Lung (tissue), 12 donors: ENCODE data around the gene PSAPL1. TPM values are rescaled to one million over a fixed set of nuclear protein-coding genes. Genes with fewer than 3 reads are reported as not detected.

Experiments used
- ATAC-seq: fragments of 200-7000 bp; cut with Tn5 transposase; one replicate; pipeline ENCODE4 v1.9.1; 2020; ENCODE audit warnings: moderate number of reproducible peaks; ENCODE audit not compliant: insufficient read depth, low FRiP score
- DNase-seq, 3 donors: peaks; one replicate each; pipeline ENCODE4 v3.0.0-alpha.2; 2013 to 2017
- H3K27ac ChIP-seq, 2 donors: one replicate each; pipeline ENCODE4 v1.5.1; 2013; ENCODE audit warnings: mild to moderate bottlenecking in 2 of 2, moderate library complexity in 2 of 2, control low read depth in 1 of 2, inconsistent platforms in 1 of 2, low read depth in 1 of 2, low read length in 1 of 2
- H3K27me3 ChIP-seq, 3 donors: one replicate each; pipeline ENCODE4 v1.5.1; 2013; ENCODE audit warnings: low read length in 2 of 3; ENCODE audit not compliant: control insufficient read depth in 3 of 3, insufficient read depth in 3 of 3
- H3K36me3 ChIP-seq, 4 donors: one replicate each; pipeline ENCODE4 v1.5.1; 2013; ENCODE audit warnings: low read length in 4 of 4, mild to moderate bottlenecking in 1 of 4, moderate library complexity in 1 of 4; ENCODE audit not compliant: control insufficient read depth in 4 of 4, insufficient read depth in 4 of 4
- H3K4me1 ChIP-seq, 5 donors: one replicate each; pipeline ENCODE4 v1.5.1; 2013; ENCODE audit warnings: low read length in 5 of 5, mild to moderate bottlenecking in 2 of 5, moderate library complexity in 1 of 5; ENCODE audit not compliant: control insufficient read depth in 5 of 5, insufficient read depth in 5 of 5
- H3K4me3 ChIP-seq: one replicate; pipeline ENCODE4 v1.5.1; 2013; ENCODE audit warnings: mild to moderate bottlenecking, control low read depth, moderate library complexity
- H3K9ac ChIP-seq, 2 donors: one replicate each; pipeline ENCODE4 v1.5.1; 2013; ENCODE audit warnings: low read length in 2 of 2, control low read depth in 1 of 2; ENCODE audit not compliant: insufficient read depth in 1 of 2
- H3K9me3 ChIP-seq, 4 donors: one replicate each; pipeline ENCODE4 v1.5.1; 2013; ENCODE audit warnings: low read length in 3 of 4, mild to moderate bottlenecking in 1 of 4, moderate library complexity in 1 of 4; ENCODE audit not compliant: control insufficient read depth in 4 of 4, insufficient read depth in 3 of 4
- WGBS, 2 donors: extraction: QIAGEN DNeasy Blood & Tissue Kit; methylation state at CpG; one replicate each; pipeline ENCODE4 v1.1.7; 2013; 5-methylcytosine and 5-hydroxymethylcytosine counted together
- polyA plus RNA-seq, 2 donors: library from polyadenylated mRNA; stranded (reverse); fragments of 200-250 nt; gene quantifications; one replicate each; pipeline ENCODE4 v1.2.1, GENCODE V29; 2013
- total RNA-seq, 2 donors: library from RNA; depleted of rRNA in 1 of 2; stranded (reverse); fragments of >200 nt in 1 of 2; gene quantifications; one replicate each; pipeline ENCODE4 v1.2.1, GENCODE V29; 2014 to 2021
- TF ChIP-seq, protein P1 (sequence below): IDR thresholded peaks from 2 replicates; pipeline ENCODE4 v1.5.1; 2012; ENCODE audit warnings: mild to moderate bottlenecking; ENCODE audit errors: control extremely low read depth, extremely low read depth
- donor health status: control.
- donor health status: control.
- donor health status: Bipolar disorder and iron deficiency.
- donor health status: healthy.
- donor health status: DM: yes; HTN: yes; CAD: no.

The PSAPL1 gene
- total and polyA plus RNA-seq, 4 donors, result 0.06 to 0.55 (median 0.24) TPM; not detected in 1

DNA sequence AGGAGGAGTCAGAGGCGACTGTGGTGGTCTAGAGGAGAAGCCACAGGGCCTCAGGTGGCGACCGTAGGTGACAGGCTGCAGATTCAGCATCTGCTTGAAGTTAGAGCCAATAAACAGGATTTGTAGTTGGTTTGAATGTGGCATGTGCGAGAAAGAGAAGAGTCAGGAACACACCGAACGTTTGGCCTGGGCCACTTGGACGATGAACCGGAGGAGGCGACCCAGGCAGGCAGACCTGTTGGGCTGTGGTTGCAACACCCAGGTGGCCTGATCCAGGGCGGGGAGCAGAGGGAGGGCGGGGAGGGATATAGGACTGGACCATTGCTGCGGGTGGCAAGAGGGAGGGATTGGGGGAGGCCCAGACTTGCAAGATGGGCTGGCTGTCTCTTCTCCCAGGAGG is 10.0 kb upstream of the PSAPL1 start:
- no peak for ATAC-seq
- Histone ChIP-seq H3K9ac (no peak overlapping the region), H3K27me3 (peaks cover 0 to 6% (median 3%) of the 10 kb centered on the region in 3 donors), H3K4me3 (no peak overlapping the region), H3K9me3 (peaks cover 0 to 5% (median 0%) of the 10 kb centered on the region in 4 donors), H3K27ac (no peak overlapping the region), H3K4me1 (no peaks in the 10 kb centered on the region), H3K36me3 (no peaks in the 10 kb centered on the region)
- 73 to 80% methylated on average over 12 of the region's 12 CpGs for WGBS, 2 donors
- DNase-seq, result no peak
- TF ChIP-seq, protein P1, sequence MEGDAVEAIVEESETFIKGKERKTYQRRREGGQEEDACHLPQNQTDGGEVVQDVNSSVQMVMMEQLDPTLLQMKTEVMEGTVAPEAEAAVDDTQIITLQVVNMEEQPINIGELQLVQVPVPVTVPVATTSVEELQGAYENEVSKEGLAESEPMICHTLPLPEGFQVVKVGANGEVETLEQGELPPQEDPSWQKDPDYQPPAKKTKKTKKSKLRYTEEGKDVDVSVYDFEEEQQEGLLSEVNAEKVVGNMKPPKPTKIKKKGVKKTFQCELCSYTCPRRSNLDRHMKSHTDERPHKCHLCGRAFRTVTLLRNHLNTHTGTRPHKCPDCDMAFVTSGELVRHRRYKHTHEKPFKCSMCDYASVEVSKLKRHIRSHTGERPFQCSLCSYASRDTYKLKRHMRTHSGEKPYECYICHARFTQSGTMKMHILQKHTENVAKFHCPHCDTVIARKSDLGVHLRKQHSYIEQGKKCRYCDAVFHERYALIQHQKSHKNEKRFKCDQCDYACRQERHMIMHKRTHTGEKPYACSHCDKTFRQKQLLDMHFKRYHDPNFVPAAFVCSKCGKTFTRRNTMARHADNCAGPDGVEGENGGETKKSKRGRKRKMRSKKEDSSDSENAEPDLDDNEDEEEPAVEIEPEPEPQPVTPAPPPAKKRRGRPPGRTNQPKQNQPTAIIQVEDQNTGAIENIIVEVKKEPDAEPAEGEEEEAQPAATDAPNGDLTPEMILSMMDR, result no peak

DNA sequence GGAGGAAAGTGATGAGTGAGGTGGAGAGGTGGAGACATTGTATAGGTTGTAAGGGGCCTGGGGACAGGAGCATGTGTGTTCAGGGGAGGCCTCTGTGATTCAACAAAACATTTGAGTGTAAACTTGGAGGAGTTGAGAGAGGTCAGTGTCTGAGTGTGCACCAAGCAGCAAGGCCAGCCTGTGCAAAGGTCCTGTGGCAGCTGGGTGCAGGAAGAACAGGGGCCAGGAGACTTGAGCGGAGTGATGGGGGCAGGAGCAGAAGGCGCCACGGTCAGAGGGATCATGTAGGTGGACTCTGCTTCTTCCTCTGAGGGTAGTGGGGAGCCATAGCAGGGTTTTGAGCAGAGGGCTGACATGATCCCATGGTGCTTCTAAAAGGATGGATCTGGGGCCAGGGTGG is 9.6 kb upstream of the PSAPL1 start:
- H3K4me1 ChIP-seq, result no peaks in the 10 kb centered on the region
- whole genome bisulfite sequencing, 2 donors, result 89 to 96% methylated on average over 3 of the region's 3 CpGs
- no peak overlapping the region for H3K9ac ChIP-seq
- no peaks in the 10 kb centered on the region for H3K36me3 ChIP-seq
- H3K27ac ChIP-seq, result no peak overlapping the region
- H3K27me3 ChIP-seq, result peaks cover 0 to 6% (median 3%) of the 10 kb centered on the region in 3 donors
- DNase-seq (no peak), ATAC-seq (no peak)
- H3K9me3 ChIP-seq, result peaks cover 0 to 5% (median 0%) of the 10 kb centered on the region in 4 donors
- no peak overlapping the region for H3K4me3 ChIP-seq
- TF ChIP-seq, protein P1, result no peak

DNA sequence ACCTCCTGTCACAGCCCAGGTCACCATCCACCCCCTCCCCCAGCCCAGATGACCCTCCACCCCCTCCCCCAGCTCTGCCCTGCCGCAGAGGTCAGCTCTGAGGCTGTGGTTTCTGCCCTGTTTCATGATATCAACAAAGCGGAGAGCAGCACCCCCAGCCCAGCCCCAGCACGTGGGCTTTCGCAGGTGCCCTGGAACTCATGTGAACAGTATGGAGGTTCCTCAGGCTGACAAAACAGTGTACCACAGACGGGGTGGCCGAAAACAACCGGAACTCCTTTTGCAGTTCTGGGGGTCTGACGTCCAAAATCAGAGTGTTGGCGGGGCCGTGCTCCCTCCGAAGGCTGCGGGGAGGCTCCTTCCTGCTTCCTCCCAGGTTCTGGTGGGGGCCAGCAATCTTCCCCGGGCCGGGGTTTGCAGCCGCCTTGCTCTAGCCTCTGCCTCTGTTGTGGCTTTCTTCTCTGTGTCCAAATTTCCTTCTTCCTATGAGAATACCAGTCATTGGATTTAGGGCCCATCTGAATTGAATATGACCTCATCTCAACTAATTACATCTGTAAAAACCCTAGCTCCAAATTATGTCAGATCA is 7.9 kb upstream of the PSAPL1 start:
- peaks cover 0 to 3% (median under 1%) of the 10 kb centered on the region in 3 donors for H3K27me3 ChIP-seq
- no peak overlapping the region for H3K4me3 ChIP-seq
- TF ChIP-seq, protein P1, result no peak
- no peaks in the 10 kb centered on the region for H3K36me3 ChIP-seq
- H3K27ac ChIP-seq, result no peak overlapping the region
- H3K9ac ChIP-seq, result no peak overlapping the region
- H3K9me3 ChIP-seq, result peaks cover 0 to 3% (median 0%) of the 10 kb centered on the region in 4 donors
- H3K4me1 ChIP-seq, result no peaks in the 10 kb centered on the region
- DNase-seq (no peak), ATAC-seq (no peak)
- WGBS, 2 donors, result 30 to 49% methylated on average over 15 of the region's 15 CpGs

DNA sequence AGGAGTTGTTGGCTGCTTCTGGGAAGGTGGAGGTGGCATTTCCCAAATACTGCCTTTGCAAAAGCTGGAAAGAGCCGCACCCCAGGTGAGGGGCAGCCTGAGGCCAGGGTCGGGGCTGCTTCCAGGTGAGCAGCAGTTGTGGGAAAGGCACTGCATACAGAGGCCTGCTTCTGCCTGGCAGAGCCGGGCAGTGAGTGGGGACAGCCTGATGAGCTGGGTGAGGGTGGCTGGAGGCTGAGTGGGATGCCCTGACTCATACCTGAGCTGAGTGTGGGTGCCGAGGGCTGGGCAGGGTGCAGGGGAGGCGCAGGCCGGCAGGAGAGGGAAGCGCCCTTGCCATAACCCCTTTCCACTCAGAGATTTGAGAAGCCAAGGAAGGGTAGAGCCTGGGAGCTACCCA is 6.5 kb upstream of the PSAPL1 start:
- no peak overlapping the region for H3K9ac ChIP-seq
- DNase-seq (no peak), ATAC-seq (no peak)
- TF ChIP-seq, protein P1, result no peak
- H3K36me3 ChIP-seq, result no peaks in the 10 kb centered on the region
- no peak overlapping the region for H3K27ac ChIP-seq
- H3K4me3 ChIP-seq, result no peak overlapping the region
- H3K27me3 ChIP-seq, result peaks cover 0 to 3% (median 0%) of the 10 kb centered on the region in 3 donors
- no peaks in the 10 kb centered on the region for H3K4me1 ChIP-seq
- H3K9me3 ChIP-seq, result peaks cover 0 to 3% (median 0%) of the 10 kb centered on the region in 4 donors
- 78% methylated on average over 7 of the region's 7 CpGs for WGBS, 2 donors
